Upper lobe of right lung (tissue), 1 donor: ENCODE measurements around the gene TMEM131. TPM values are rescaled to one million over a fixed set of nuclear protein-coding genes. Genes with fewer than 3 reads are reported as not detected.
"Not testable (repeated sequence)": the region's sequence is repeated elsewhere in the genome, so short reads cannot be mapped to it uniquely, and the experiment has no call there.

ENCODE experiments used
- ATAC-seq: fragments of 200-7000 bp; cut with Tn5 transposase; one replicate; pipeline ENCODE4 v1.9.1; 2020; ENCODE audit warnings: mild to moderate bottlenecking, moderate library complexity
- DNase-seq: peaks from one replicate; pipeline ENCODE4 v3.0.0-alpha.2; 2020
- H3K27ac ChIP-seq: fragments of 200-600 bp; one replicate; pipeline ENCODE4 v1.8.0; 2022
- H3K27me3 ChIP-seq: fragments of 200-600 bp; one replicate; pipeline ENCODE4 v1.8.0; 2022; ENCODE audit warnings: mild to moderate bottlenecking
- H3K36me3 ChIP-seq: fragments of 200-600 bp; one replicate; pipeline ENCODE4 v1.8.0; 2022
- H3K4me1 ChIP-seq: fragments of 200-600 bp; one replicate; pipeline ENCODE4 v1.8.0; 2022
- H3K4me3 ChIP-seq: fragments of 200-600 bp; one replicate; pipeline ENCODE4 v1.8.0; 2022; ENCODE audit warnings: mild to moderate bottlenecking
- H3K9me3 ChIP-seq: fragments of 200-600 bp; one replicate; pipeline ENCODE4 v1.8.0; 2022
- intact Hi-C: fragments of 100-400 bp; cut with DNase I; formaldehyde crosslinking; loops from one replicate; pipeline ENCODE4 v1.11.0; 2022
- total RNA-seq: library from RNA; stranded (reverse); fragmentation: NEBNext Ultra II Directional; extraction: Animal tissue kit (Norgen Biotek cat#: 25700); gene quantifications from one replicate; pipeline ENCODE4 v1.2.1, GENCODE V29; 2021
- TF ChIP-seq, protein P1 (sequence below): fragments of 200-600 bp; IDR thresholded peaks from one replicate; pipeline ENCODE4 v1.8.0; 2022; ENCODE audit warnings: antibody characterized with exemption
- donor health status: DM: no; HTN: yes; CAD: no; lungs with severe emphysema.

TMEM131 gene
- total RNA-seq, 1 donor from 2014 or later = 43.3 TPM

DNA sequence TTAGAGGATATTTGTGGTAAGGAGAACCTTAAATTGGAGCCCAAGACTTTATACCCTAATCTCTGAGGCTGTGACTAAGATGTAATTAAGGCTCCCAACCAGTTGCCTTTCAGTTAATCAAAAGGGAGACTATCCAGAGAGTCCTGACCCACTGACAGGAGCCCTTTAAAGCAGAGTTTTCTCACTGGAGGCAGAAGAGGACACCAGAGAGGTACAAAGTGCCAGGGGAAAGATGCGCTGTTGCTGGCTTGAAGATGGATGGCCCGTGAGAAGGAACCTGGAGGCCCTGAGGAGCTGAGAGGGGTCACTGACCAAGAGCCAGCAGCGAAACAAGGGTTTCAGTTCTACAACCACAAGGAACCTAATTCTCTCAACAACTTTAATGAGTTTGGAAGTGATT is 137.3 kb downstream of the TMEM131 start:
- no peaks in the 10 kb centered on the region for H3K4me1 ChIP-seq
- DNase-seq = no peak
- TF ChIP-seq, protein P1, sequence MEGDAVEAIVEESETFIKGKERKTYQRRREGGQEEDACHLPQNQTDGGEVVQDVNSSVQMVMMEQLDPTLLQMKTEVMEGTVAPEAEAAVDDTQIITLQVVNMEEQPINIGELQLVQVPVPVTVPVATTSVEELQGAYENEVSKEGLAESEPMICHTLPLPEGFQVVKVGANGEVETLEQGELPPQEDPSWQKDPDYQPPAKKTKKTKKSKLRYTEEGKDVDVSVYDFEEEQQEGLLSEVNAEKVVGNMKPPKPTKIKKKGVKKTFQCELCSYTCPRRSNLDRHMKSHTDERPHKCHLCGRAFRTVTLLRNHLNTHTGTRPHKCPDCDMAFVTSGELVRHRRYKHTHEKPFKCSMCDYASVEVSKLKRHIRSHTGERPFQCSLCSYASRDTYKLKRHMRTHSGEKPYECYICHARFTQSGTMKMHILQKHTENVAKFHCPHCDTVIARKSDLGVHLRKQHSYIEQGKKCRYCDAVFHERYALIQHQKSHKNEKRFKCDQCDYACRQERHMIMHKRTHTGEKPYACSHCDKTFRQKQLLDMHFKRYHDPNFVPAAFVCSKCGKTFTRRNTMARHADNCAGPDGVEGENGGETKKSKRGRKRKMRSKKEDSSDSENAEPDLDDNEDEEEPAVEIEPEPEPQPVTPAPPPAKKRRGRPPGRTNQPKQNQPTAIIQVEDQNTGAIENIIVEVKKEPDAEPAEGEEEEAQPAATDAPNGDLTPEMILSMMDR = no peak
- H3K36me3 ChIP-seq = no peaks in the 10 kb centered on the region
- H3K9me3 ChIP-seq = no peaks in the 10 kb centered on the region
- ATAC-seq = no peak
- no peaks in the 10 kb centered on the region for H3K27me3 ChIP-seq
- no peak overlapping the region for H3K27ac ChIP-seq
- H3K4me3 ChIP-seq = no peak overlapping the region
- intact Hi-C loops = no loop called here

DNA sequence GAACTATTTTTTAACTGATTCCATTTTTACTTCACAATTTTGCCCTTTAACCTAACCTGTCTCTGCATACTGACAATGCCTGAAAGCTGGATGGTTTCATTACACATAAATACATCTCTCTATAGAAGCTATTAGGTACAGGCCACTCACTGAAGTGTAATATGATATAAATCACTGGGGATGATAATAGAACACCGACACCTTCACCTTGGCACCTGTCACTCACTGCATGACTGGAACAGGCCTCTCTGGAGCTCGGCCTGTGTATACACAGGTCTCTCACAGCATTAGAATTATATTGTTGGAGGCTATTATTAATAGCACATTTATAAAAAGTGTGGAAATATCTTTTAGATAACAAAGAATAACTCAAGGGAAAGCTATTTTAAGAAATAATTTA is 138.2 kb downstream of the TMEM131 start:
- Histone ChIP-seq H3K9me3 (no peaks in the 10 kb centered on the region), H3K36me3 (no peaks in the 10 kb centered on the region), H3K4me3 (no peak overlapping the region), H3K27ac (no peak overlapping the region), H3K27me3 (no peaks in the 10 kb centered on the region), H3K4me1 (no peaks in the 10 kb centered on the region)
- intact Hi-C loops = no loop called here
- TF ChIP-seq, protein P1 = no peak
- ATAC-seq = no peak
- no peak for DNase-seq

DNA sequence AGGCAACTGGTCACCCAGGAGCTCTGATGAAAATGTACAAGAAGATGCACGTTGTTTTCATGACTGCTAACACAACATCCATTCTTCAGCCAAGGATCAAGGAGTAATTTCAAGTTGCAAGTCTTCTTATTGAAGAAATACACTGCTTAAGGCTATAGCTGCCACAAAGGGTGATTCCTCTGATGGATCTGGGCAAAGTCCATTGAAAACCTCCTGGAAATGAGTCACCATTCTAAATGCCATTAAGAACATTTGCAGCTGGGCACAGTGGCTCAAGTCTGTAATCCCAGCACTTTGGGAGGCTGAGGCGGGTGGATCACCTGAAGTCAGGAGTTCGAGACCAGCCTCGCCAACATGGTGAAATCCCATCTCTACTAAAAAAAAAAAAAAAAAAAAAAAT is 142.7 kb downstream of the TMEM131 start:
- DNase-seq, H3K36me3 ChIP-seq, H3K4me3 ChIP-seq, H3K4me1 ChIP-seq, ATAC-seq, H3K9me3 ChIP-seq, intact Hi-C loops, H3K27ac ChIP-seq, H3K27me3 ChIP-seq: not testable (repeated sequence)

DNA sequence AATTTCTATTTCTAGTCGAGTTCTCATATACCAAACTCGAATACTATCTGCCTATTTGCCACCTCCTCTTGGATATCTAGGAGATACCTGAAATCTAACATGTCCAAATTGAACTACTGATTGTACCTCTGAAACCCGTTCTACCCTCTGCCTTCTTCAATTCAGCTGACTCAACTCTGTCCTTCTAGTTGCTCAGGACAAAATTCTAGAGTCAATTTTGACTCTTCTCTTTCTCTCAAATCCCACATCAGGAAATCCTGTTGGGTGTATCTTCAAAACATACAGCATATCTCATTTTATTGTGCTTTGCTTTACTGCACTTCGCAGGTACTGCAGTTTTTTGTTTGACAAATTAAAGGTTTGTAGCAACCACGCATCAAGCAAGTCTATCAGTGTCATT is 144.6 kb downstream of the TMEM131 start:
- no peak overlapping the region for H3K27ac ChIP-seq
- H3K4me3 ChIP-seq = no peak overlapping the region
- intact Hi-C loops = no loop called here

DNA sequence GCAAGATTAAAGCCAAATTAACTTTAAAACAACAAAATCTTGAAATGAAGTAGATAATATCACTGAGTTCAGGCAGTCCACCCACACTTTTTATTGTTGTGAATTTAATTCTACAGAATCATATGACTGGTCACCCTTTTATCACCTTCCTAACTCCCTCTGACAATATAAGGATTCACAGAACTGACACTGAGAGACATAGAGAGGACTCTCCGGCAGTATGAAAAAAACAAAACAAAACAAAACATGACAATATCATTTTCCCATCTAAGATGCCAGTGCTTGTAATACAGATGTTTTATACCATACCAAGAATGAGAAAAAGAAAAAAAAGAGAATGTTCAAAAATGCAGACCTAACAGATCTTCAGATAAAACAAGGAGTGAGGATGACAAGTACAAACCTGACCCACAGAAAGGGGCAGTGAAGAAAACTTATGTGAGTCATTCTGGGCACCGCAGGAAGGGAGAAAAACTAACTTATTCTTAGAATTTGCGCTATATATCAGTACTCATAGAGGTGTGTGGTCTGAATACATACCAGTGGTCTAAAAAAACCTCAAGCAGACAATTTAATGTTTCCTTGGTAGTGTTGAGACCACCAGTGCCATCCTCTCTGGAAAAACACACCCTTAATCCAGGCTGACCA is 145.7 kb downstream of the TMEM131 start:
- no peak overlapping the region for H3K27ac ChIP-seq
- ATAC-seq = no peak
- TF ChIP-seq, protein P1 = no peak
- H3K4me1 ChIP-seq = no peaks in the 10 kb centered on the region
- DNase-seq = no peak
- intact Hi-C loops = no loop called here
- H3K27me3 ChIP-seq = no peaks in the 10 kb centered on the region
- no peak overlapping the region for H3K4me3 ChIP-seq
- no peaks in the 10 kb centered on the region for H3K36me3 ChIP-seq
- no peaks in the 10 kb centered on the region for H3K9me3 ChIP-seq

More for the DNA sequence above, 144.6 kb downstream of the TMEM131 start:
- Histone ChIP-seq H3K36me3 (no peaks in the 10 kb centered on the region), H3K9me3 (no peaks in the 10 kb centered on the region), H3K4me1 (no peaks in the 10 kb centered on the region), H3K27me3 (no peaks in the 10 kb centered on the region)
- no peak for DNase-seq
- ATAC-seq = no peak
- TF ChIP-seq, protein P1 = no peak

DNA sequence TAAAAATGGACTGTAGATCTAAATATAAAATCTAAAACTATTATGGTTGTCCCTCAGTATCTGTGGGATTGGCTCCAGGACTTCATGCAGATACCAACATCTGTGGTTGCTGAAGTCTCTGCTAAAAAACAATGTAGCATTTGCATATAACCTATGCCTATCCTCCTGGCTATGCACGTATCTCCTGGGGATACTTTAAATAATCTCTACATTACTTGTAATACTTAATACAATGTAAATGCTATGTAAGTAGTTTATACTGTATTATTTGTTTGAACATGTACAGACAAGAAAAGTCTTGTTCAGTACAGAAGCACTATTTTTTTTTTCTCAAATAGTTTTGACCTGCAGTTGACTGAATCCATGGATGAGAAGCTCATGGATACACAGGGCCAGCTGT is 147.4 kb downstream of the TMEM131 start:
- TF ChIP-seq, protein P1 = no peak
- H3K27me3 ChIP-seq = no peaks in the 10 kb centered on the region
- DNase-seq (no peak), ATAC-seq (no peak)
- intact Hi-C loops = no loop called here
- H3K4me1 ChIP-seq = no peaks in the 10 kb centered on the region
- no peaks in the 10 kb centered on the region for H3K36me3 ChIP-seq
- no peak overlapping the region for H3K27ac ChIP-seq
- H3K4me3 ChIP-seq = no peak overlapping the region
- H3K9me3 ChIP-seq = no peaks in the 10 kb centered on the region

DNA sequence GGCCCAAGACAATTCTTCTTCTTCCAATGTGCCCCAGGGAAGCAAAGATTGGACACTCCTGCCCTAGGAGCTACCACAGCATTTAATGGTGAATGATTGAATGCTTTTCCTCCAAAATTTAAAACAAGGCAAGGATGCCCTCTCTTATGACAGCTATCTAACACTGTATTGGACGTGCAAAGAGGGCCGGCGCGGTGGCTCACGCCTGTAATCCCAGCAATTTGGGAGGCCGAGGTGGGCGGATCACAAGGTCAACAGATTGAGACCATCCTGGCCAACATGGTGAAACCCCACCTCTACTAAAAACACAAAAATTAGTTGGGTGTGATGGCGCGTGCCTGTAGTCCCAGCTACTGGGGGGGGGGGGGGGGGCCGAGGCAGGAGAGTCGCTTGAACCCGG is 149.0 kb downstream of the TMEM131 start:
- H3K4me1 ChIP-seq, H3K27ac ChIP-seq, DNase-seq, H3K4me3 ChIP-seq, H3K36me3 ChIP-seq, ATAC-seq, H3K9me3 ChIP-seq, intact Hi-C loops, H3K27me3 ChIP-seq: not testable (repeated sequence)
